ENCODE results near the gene CXCR4. TPM values are rescaled to one million over a fixed set of nuclear protein-coding genes. Genes with fewer than 3 reads are reported as not detected.

CXCR4 gene
- total RNA-seq, 1 experiment from 2014 or later, result 1.3 TPM

DNA sequence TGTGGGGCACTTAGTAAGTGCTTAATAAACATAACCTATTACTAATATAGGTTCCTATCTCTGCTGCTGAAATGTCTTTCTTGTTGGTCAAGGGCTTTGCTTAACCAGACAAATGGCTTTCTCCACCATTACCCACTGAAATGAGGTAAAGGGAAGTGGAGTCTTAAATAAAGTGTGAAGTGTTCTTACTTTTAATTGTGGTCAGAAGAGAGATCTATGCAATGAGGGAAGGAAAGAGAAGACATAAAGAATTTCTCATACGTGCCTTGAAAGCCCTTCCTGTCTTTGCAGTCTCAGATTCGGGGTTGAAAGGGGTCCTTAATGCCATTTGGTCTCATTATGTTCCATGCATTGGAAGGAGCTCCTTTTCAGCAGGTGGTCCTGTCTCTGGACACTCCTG lies 6.9 kb upstream of the CXCR4 start:
- peaks cover 20% of the 10 kb centered on the region for H3K27me3 Mint-ChIP-seq (ENCODE audit: low read depth)
- ATAC-seq, result no peak
- TF ChIP-seq, protein P1, sequence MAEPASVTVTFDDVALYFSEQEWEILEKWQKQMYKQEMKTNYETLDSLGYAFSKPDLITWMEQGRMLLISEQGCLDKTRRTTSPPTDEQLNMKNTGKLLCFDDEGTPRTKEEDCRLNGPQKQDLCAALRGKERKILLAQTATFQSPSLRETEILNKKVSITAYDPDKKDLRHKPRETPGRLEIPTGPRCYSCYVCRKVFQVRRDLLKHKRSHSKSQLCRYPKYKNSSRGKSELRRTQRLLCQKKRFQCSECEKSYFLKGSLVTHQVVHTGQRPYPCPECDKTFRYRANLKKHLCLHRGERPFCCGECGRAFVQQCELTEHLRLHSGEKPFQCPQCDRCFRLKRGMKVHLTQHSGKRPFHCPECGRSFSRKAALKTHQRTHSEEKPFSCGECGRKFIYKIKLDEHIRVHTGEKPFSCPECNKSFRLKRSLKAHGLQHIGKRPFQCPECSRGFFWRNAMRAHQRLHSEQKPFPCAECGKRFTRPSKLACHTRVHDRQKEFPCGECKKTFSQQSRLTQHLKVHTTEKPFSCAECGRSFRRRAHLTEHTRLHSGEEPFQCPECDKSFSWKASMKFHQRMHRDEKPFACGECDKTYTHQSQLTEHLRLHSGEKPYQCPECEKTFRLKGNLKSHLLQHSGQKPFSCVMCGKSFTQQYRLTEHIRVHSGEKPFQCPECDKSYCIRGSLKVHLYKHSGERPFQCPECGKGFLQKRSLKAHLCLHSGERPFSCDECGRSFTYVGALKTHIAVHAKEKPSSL (CRISPR knock-in tag; conservative IDR thresholded peaks at IDR 0.05), result no peak
- TF ChIP-seq, protein P2, sequence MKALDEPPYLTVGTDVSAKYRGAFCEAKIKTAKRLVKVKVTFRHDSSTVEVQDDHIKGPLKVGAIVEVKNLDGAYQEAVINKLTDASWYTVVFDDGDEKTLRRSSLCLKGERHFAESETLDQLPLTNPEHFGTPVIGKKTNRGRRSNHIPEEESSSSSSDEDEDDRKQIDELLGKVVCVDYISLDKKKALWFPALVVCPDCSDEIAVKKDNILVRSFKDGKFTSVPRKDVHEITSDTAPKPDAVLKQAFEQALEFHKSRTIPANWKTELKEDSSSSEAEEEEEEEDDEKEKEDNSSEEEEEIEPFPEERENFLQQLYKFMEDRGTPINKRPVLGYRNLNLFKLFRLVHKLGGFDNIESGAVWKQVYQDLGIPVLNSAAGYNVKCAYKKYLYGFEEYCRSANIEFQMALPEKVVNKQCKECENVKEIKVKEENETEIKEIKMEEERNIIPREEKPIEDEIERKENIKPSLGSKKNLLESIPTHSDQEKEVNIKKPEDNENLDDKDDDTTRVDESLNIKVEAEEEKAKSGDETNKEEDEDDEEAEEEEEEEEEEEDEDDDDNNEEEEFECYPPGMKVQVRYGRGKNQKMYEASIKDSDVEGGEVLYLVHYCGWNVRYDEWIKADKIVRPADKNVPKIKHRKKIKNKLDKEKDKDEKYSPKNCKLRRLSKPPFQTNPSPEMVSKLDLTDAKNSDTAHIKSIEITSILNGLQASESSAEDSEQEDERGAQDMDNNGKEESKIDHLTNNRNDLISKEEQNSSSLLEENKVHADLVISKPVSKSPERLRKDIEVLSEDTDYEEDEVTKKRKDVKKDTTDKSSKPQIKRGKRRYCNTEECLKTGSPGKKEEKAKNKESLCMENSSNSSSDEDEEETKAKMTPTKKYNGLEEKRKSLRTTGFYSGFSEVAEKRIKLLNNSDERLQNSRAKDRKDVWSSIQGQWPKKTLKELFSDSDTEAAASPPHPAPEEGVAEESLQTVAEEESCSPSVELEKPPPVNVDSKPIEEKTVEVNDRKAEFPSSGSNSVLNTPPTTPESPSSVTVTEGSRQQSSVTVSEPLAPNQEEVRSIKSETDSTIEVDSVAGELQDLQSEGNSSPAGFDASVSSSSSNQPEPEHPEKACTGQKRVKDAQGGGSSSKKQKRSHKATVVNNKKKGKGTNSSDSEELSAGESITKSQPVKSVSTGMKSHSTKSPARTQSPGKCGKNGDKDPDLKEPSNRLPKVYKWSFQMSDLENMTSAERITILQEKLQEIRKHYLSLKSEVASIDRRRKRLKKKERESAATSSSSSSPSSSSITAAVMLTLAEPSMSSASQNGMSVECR (CRISPR knock-in tag; IDR thresholded peaks at IDR 0.05; ENCODE audit: borderline replicate concordance), result no peak
- TF ChIP-seq ETV6 (CRISPR knock-in tag; IDR thresholded peaks at IDR 0.05) (no peak), ZNF232 (CRISPR knock-in tag; IDR thresholded peaks at IDR 0.05) (no peak), SOX15 (CRISPR knock-in tag; IDR thresholded peaks at IDR 0.05) (no peak)
- TF ChIP-seq, protein P3, sequence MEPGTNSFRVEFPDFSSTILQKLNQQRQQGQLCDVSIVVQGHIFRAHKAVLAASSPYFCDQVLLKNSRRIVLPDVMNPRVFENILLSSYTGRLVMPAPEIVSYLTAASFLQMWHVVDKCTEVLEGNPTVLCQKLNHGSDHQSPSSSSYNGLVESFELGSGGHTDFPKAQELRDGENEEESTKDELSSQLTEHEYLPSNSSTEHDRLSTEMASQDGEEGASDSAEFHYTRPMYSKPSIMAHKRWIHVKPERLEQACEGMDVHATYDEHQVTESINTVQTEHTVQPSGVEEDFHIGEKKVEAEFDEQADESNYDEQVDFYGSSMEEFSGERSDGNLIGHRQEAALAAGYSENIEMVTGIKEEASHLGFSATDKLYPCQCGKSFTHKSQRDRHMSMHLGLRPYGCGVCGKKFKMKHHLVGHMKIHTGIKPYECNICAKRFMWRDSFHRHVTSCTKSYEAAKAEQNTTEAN (CRISPR knock-in tag; IDR thresholded peaks at IDR 0.05), result no peak
- no peak overlapping the region for H3K4me3 Mint-ChIP-seq
- H3K27ac Mint-ChIP-seq, result no peak overlapping the region
- H3K36me3 Mint-ChIP-seq, result no peaks in the 10 kb centered on the region
- H3K4me1 Mint-ChIP-seq, result peaks cover 52% of the 10 kb centered on the region
- no peaks in the 10 kb centered on the region for H3K9me3 Mint-ChIP-seq
- DNase-seq (ENCODE audit: low spot score), result no peak
- ChIA-PET CTCF (interaction anchor here (1.1 to 2.2 kb wide), 2 partner anchors 127 to 211 kb away, joined by 5 to 6 read pairs; no protein-coding TSS in a partner anchor), POLR2A (interaction anchor here (0.7 kb wide), 1 partner anchor 18 kb away, joined by 3 read pairs; no protein-coding TSS in a partner anchor)

DNA sequence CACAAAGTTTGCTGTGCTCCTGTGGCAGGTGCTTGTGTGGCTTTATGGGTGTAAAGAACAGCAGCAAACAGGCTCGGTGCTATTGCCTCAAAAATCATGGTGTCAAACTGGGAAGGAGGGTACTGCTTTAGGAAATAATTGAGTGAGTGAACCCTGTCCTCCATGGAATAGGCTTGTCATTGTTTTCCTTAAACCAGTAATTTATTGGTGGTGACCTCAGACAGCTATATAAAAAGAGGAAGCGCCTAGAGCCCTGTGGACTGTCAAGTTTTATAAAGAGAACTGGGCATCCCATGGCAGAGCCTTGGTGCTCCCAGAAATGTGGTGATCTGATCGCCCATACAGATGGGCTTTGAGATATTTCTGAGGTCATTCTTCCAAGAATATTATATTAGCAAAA lies 4.7 kb upstream of the CXCR4 start:
- Mint-ChIP-seq H3K36me3 (no peaks in the 10 kb centered on the region), H3K27ac (no peak overlapping the region), H3K4me1 (peaks cover 51% of the 10 kb centered on the region), H3K27me3 (ENCODE audit: low read depth) (peaks cover 36% of the 10 kb centered on the region), H3K9me3 (no peaks in the 10 kb centered on the region), H3K4me3 (no peak overlapping the region)
- DNase-seq (ENCODE audit: low spot score), result no peak
- ATAC-seq, result no peak
- CTCF ChIA-PET, result no interaction called here
- POLR2A ChIA-PET, result no interaction called here
- TF ChIP-seq TP53 (CRISPR knock-in tag; IDR thresholded peaks at IDR 0.05), result no peak
- TF ChIP-seq, protein P4, sequence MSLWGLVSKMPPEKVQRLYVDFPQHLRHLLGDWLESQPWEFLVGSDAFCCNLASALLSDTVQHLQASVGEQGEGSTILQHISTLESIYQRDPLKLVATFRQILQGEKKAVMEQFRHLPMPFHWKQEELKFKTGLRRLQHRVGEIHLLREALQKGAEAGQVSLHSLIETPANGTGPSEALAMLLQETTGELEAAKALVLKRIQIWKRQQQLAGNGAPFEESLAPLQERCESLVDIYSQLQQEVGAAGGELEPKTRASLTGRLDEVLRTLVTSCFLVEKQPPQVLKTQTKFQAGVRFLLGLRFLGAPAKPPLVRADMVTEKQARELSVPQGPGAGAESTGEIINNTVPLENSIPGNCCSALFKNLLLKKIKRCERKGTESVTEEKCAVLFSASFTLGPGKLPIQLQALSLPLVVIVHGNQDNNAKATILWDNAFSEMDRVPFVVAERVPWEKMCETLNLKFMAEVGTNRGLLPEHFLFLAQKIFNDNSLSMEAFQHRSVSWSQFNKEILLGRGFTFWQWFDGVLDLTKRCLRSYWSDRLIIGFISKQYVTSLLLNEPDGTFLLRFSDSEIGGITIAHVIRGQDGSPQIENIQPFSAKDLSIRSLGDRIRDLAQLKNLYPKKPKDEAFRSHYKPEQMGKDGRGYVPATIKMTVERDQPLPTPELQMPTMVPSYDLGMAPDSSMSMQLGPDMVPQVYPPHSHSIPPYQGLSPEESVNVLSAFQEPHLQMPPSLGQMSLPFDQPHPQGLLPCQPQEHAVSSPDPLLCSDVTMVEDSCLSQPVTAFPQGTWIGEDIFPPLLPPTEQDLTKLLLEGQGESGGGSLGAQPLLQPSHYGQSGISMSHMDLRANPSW (CRISPR knock-in tag; conservative IDR thresholded peaks at IDR 0.05; ENCODE audit: low read depth), result no peak
- no peak for TF ChIP-seq MYBL2 (CRISPR knock-in tag; IDR thresholded peaks at IDR 0.05)
- no peak for TF ChIP-seq EMX1 (CRISPR knock-in tag; IDR thresholded peaks at IDR 0.05)
- no peak for TF ChIP-seq ZNF263 (CRISPR knock-in tag; IDR thresholded peaks at IDR 0.05; ENCODE audit: low read depth)
- TF ChIP-seq CBFB (CRISPR knock-in tag; IDR thresholded peaks at IDR 0.05; ENCODE audit: low read depth), result no peak
- no peak for TF ChIP-seq HMGA2 (CRISPR knock-in tag; IDR thresholded peaks at IDR 0.05)
- TF ChIP-seq, protein P5, sequence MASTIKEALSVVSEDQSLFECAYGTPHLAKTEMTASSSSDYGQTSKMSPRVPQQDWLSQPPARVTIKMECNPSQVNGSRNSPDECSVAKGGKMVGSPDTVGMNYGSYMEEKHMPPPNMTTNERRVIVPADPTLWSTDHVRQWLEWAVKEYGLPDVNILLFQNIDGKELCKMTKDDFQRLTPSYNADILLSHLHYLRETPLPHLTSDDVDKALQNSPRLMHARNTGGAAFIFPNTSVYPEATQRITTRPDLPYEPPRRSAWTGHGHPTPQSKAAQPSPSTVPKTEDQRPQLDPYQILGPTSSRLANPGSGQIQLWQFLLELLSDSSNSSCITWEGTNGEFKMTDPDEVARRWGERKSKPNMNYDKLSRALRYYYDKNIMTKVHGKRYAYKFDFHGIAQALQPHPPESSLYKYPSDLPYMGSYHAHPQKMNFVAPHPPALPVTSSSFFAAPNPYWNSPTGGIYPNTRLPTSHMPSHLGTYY (CRISPR knock-in tag; IDR thresholded peaks at IDR 0.05), result no peak
- TF ChIP-seq NR2C2 (CRISPR knock-in tag; IDR thresholded peaks at IDR 0.05), result no peak
- TF ChIP-seq, protein P6, sequence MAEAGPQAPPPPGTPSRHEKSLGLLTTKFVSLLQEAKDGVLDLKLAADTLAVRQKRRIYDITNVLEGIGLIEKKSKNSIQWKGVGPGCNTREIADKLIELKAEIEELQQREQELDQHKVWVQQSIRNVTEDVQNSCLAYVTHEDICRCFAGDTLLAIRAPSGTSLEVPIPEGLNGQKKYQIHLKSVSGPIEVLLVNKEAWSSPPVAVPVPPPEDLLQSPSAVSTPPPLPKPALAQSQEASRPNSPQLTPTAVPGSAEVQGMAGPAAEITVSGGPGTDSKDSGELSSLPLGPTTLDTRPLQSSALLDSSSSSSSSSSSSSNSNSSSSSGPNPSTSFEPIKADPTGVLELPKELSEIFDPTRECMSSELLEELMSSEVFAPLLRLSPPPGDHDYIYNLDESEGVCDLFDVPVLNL (CRISPR knock-in tag; IDR thresholded peaks at IDR 0.05; ENCODE audit: borderline replicate concordance, low read depth), result no peak
- no peak for TF ChIP-seq GABPB1 (CRISPR knock-in tag; IDR thresholded peaks at IDR 0.05)
- no peak for TF ChIP-seq FOXK1 (CRISPR knock-in tag; IDR thresholded peaks at IDR 0.05)
- TF ChIP-seq, protein P7, sequence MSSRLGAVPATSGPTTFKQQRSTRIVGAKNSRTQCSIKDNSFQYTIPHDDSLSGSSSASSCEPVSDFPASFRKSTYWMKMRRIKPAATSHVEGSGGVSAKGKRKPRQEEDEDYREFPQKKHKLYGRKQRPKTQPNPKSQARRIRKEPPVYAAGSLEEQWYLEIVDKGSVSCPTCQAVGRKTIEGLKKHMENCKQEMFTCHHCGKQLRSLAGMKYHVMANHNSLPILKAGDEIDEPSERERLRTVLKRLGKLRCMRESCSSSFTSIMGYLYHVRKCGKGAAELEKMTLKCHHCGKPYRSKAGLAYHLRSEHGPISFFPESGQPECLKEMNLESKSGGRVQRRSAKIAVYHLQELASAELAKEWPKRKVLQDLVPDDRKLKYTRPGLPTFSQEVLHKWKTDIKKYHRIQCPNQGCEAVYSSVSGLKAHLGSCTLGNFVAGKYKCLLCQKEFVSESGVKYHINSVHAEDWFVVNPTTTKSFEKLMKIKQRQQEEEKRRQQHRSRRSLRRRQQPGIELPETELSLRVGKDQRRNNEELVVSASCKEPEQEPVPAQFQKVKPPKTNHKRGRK (CRISPR knock-in tag; IDR thresholded peaks at IDR 0.05; ENCODE audit: borderline replicate concordance), result no peak
- TF ChIP-seq, protein P8, sequence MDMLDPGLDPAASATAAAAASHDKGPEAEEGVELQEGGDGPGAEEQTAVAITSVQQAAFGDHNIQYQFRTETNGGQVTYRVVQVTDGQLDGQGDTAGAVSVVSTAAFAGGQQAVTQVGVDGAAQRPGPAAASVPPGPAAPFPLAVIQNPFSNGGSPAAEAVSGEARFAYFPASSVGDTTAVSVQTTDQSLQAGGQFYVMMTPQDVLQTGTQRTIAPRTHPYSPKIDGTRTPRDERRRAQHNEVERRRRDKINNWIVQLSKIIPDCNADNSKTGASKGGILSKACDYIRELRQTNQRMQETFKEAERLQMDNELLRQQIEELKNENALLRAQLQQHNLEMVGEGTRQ (CRISPR knock-in tag; IDR thresholded peaks at IDR 0.05), result no peak

Measured in WTC11 (cell line).